ENCODE data around the gene TOB1.

- TF ChIP-seq CTCF (IDR thresholded peaks at IDR 0.05) (peak in 1 of 6 experiments; percentile 12), POLR2A (IDR thresholded peaks at IDR 0.05) (no peak)
Measured at GRCh38 chr17:50866950-50867362, 802 bp upstream of the TOB1 start.
